Chondrocyte (in vitro differentiated cells): ENCODE data around the gene CRAT. TPM values are rescaled to one million over a fixed set of nuclear protein-coding genes. Genes with fewer than 3 reads are reported as not detected.

ENCODE experiments used
- DNase-seq: peaks from one replicate; pipeline ENCODE4 v3.0.0; 2021; ENCODE audit warnings: mixed read lengths, low spot score
- H3K27ac Mint-ChIP-seq: one replicate; pipeline ENCODE4 v1.8.0; 2021; ENCODE audit warnings: mild to moderate bottlenecking, moderate library complexity, mixed read lengths; ENCODE audit not compliant: unreplicated experiment
- H3K27me3 Mint-ChIP-seq: 2 replicates; pipeline ENCODE4 v1.8.0; 2021; ENCODE audit warnings: low read depth, mixed read lengths
- H3K36me3 Mint-ChIP-seq: 2 replicates; pipeline ENCODE4 v1.8.0; 2021; ENCODE audit warnings: low read depth, mixed read lengths
- H3K4me1 Mint-ChIP-seq: 2 replicates; pipeline ENCODE4 v1.8.0; 2021; ENCODE audit warnings: low read depth, mild to moderate bottlenecking, mixed read lengths
- H3K4me3 Mint-ChIP-seq: one replicate; pipeline ENCODE4 v1.8.0; 2021; ENCODE audit warnings: mild to moderate bottlenecking, moderate library complexity, mixed read lengths; ENCODE audit not compliant: unreplicated experiment
- H3K9me3 Mint-ChIP-seq: 2 replicates; pipeline ENCODE4 v1.8.0; 2021; ENCODE audit warnings: low read depth, mixed read lengths
- CTCF ChIP-seq: fragments of 200-600 bp; sonication (generic); IDR thresholded peaks from 2 replicates; pipeline ENCODE4 v1.5.0; 2021; ENCODE audit warnings: antibody characterized with exemption, mild to moderate bottlenecking, moderate library complexity
- total RNA-seq: library from RNA; stranded (reverse); gene quantifications from 3 replicates; pipeline ENCODE4 v1.2.1, GENCODE V29; 2021

CRAT gene
- total RNA-seq, 1 donor from 2014 or later: 49.0 TPM

GRCh38 chr9:129060991-129061390, 49.6 kb downstream of the CRAT start:
- no peak overlapping the region for H3K27ac Mint-ChIP-seq
- H3K27me3 Mint-ChIP-seq: no peaks in the 10 kb centered on the region
- no peaks in the 10 kb centered on the region for H3K9me3 Mint-ChIP-seq
- DNase-seq: no peak
- H3K4me1 Mint-ChIP-seq: no peaks in the 10 kb centered on the region
- peaks cover 9% of the 10 kb centered on the region for H3K36me3 Mint-ChIP-seq
- no peak overlapping the region for H3K4me3 Mint-ChIP-seq
- no peak for TF ChIP-seq CTCF

GRCh38 chr9:129059796-129060785, 50.5 kb downstream of the CRAT start:
- Mint-ChIP-seq H3K9me3 (no peaks in the 10 kb centered on the region), H3K4me3 (no peak overlapping the region), H3K4me1 (no peaks in the 10 kb centered on the region), H3K27me3 (no peaks in the 10 kb centered on the region), H3K36me3 (peaks cover 9% of the 10 kb centered on the region), H3K27ac (no peak overlapping the region)
- no peak for DNase-seq
- TF ChIP-seq CTCF: no peak

GRCh38 chr9:129058965-129059795, 51.4 kb downstream of the CRAT start:
- Mint-ChIP-seq H3K36me3 (peaks cover 10% of the 10 kb centered on the region), H3K9me3 (no peaks in the 10 kb centered on the region), H3K4me3 (no peak overlapping the region), H3K27ac (no peak overlapping the region), H3K4me1 (no peaks in the 10 kb centered on the region), H3K27me3 (no peaks in the 10 kb centered on the region)
- no peak for DNase-seq
- no peak for TF ChIP-seq CTCF

- TF ChIP-seq CTCF: no peak
- H3K9me3 Mint-ChIP-seq: no peaks in the 10 kb centered on the region
- H3K4me1 Mint-ChIP-seq: no peaks in the 10 kb centered on the region
- no peak for DNase-seq
- peaks cover 8% of the 10 kb centered on the region for H3K36me3 Mint-ChIP-seq
- H3K27me3 Mint-ChIP-seq: no peaks in the 10 kb centered on the region
- no peak overlapping the region for H3K27ac Mint-ChIP-seq
- no peak overlapping the region for H3K4me3 Mint-ChIP-seq
Measured at GRCh38 chr9:129054163-129054851, 56.3 kb downstream of the CRAT start.

GRCh38 chr9:129053020-129053419, 57.6 kb downstream of the CRAT start:
- Mint-ChIP-seq H3K36me3 (peaks cover 9% of the 10 kb centered on the region), H3K27ac (no peak overlapping the region), H3K27me3 (no peaks in the 10 kb centered on the region), H3K4me3 (no peak overlapping the region), H3K4me1 (no peaks in the 10 kb centered on the region), H3K9me3 (no peaks in the 10 kb centered on the region)
- no peak for DNase-seq
- no peak for TF ChIP-seq CTCF
